ENCODE results near the gene PFKL.

GRCh38 chr21:44304877-44305293 lies 5.0 kb downstream of the PFKL start:
- TF ChIP-seq EZH2 (IDR thresholded peaks at IDR 0.05; ENCODE audit: insufficient read depth, poor library complexity, severe bottlenecking) = no peak
- TF ChIP-seq EZH2phosphoT487 (IDR thresholded peaks at IDR 0.05; ENCODE audit: insufficient read depth, low read depth) = no peak
